ENCODE results near the gene LHX2. TPM values are rescaled to one million over a fixed set of nuclear protein-coding genes. Genes with fewer than 3 reads are reported as not detected.
"Not testable (repeated sequence)": the region's sequence is repeated elsewhere in the genome, so short reads cannot be mapped to it uniquely, and the experiment has no call there.

LHX2 gene
- polyA plus RNA-seq, 3 donors = 0.12 TPM; not detected in 2

- Histone ChIP-seq H3K27me3 (ENCODE audit: control insufficient read depth in 2 of 2, insufficient read depth in 2 of 2, low read length in 2 of 2) (peaks cover 0 to 5% of the 10 kb centered on the region in 2 donors), H2AFZ (ENCODE audit: insufficient read depth, low read depth, low read length, poor library complexity, severe bottlenecking) (no peak overlapping the region), H3K36me3 (replicated peaks in 1 of 2; ENCODE audit: control insufficient read depth in 1 of 2, insufficient read depth in 2 of 2, low read length in 2 of 2) (no peaks in the 10 kb centered on the region), H3K4me3 (replicated peaks in 1 of 3; ENCODE audit: low read depth in 2 of 3, low read length in 3 of 3) (no peak overlapping the region), H4K20me1 (ENCODE audit: insufficient read depth, low read length) (no peaks in the 10 kb centered on the region), H3K9me3 (replicated peaks in 1 of 2; ENCODE audit: control insufficient read depth in 1 of 2, insufficient read depth in 1 of 2, low read length in 2 of 2) (peaks cover 15 to 18% of the 10 kb centered on the region in 2 donors), H3K4me1 (ENCODE audit: control insufficient read depth in 1 of 2, insufficient read depth in 2 of 2, low read length in 2 of 2) (no peaks in the 10 kb centered on the region), H3K4me2 (replicated peaks; ENCODE audit: extremely low read depth, low read length, poor library complexity, severe bottlenecking) (no peak overlapping the region), H3K9ac (ENCODE audit: insufficient read depth, low read length, poor library complexity, severe bottlenecking) (no peak overlapping the region), H3K79me2 (ENCODE audit: insufficient read depth, low read length) (no peaks in the 10 kb centered on the region), H3K27ac (ENCODE audit: low read depth in 1 of 2, low read length in 2 of 2) (no peak overlapping the region)
- Mint-ChIP-seq H3K9me3 (peaks cover 6 to 8% (median 7%) of the 10 kb centered on the region in 7 donors), H3K36me3 (peaks cover 2 to 5% of the 10 kb centered on the region in 2 donors), H3K27me3 (ENCODE audit: low read depth in 3 of 3) (peaks cover 8 to 11% (median 10%) of the 10 kb centered on the region in 3 donors), H3K27ac (no peak overlapping the region), H3K4me1 (no peaks in the 10 kb centered on the region), H3K4me3 (no peak overlapping the region)
- no peak for TF ChIP-seq CTCF (IDR thresholded peaks at IDR 0.05)
- no peak for DNase-seq
- 80% methylated on average over 8 of the region's 12 CpGs for WGBS (ENCODE audit: insufficient coverage)
- intact Hi-C loops (cut with micrococcal nuclease) = no loop called here
Observed at GRCh38 chr9:123974471-123974870, 37.1 kb upstream of the LHX2 start.

GRCh38 chr9:123975871-123976270 is 35.7 kb upstream of the LHX2 start:
- no peak for TF ChIP-seq CTCF (IDR thresholded peaks at IDR 0.05)
- H3K36me3 ChIP-seq (replicated peaks in 1 of 2; ENCODE audit: control insufficient read depth in 1 of 2, insufficient read depth in 2 of 2, low read length in 2 of 2) = no peaks in the 10 kb centered on the region
- Mint-ChIP-seq H3K4me3 (no peak overlapping the region), H3K27ac (no peak overlapping the region), H3K4me1 (no peaks in the 10 kb centered on the region), H3K27me3 (ENCODE audit: low read depth in 3 of 3) (peaks cover 15 to 23% (median 19%) of the 10 kb centered on the region in 3 donors), H3K9me3 (peaks cover 13 to 17% (median 16%) of the 10 kb centered on the region in 7 donors), H3K36me3 (peaks cover 2 to 10% of the 10 kb centered on the region in 2 donors)
- WGBS (ENCODE audit: insufficient coverage) = no CpG with 5 or more reads among the region's 3 CpGs
- peaks cover 22 to 26% of the 10 kb centered on the region in 2 donors for H3K9me3 ChIP-seq (replicated peaks in 1 of 2; ENCODE audit: control insufficient read depth in 1 of 2, insufficient read depth in 1 of 2, low read length in 2 of 2)
- H3K27me3 ChIP-seq (ENCODE audit: control insufficient read depth in 2 of 2, insufficient read depth in 2 of 2, low read length in 2 of 2) = peaks cover 4 to 11% of the 10 kb centered on the region in 2 donors
- no peak overlapping the region for H3K9ac ChIP-seq (ENCODE audit: insufficient read depth, low read length, poor library complexity, severe bottlenecking)
- DNase-seq = no peak
- no peak overlapping the region for H3K4me2 ChIP-seq (replicated peaks; ENCODE audit: extremely low read depth, low read length, poor library complexity, severe bottlenecking)
- no peak overlapping the region for H3K4me3 ChIP-seq (replicated peaks in 1 of 3; ENCODE audit: low read depth in 2 of 3, low read length in 3 of 3)
- no peak overlapping the region for H2AFZ ChIP-seq (ENCODE audit: insufficient read depth, low read depth, low read length, poor library complexity, severe bottlenecking)
- H3K4me1 ChIP-seq (ENCODE audit: control insufficient read depth in 1 of 2, insufficient read depth in 2 of 2, low read length in 2 of 2) = no peaks in the 10 kb centered on the region
- intact Hi-C loops (cut with micrococcal nuclease) = no loop called here
- no peaks in the 10 kb centered on the region for H3K79me2 ChIP-seq (ENCODE audit: insufficient read depth, low read length)
- no peak overlapping the region for H3K27ac ChIP-seq (ENCODE audit: low read depth in 1 of 2, low read length in 2 of 2)
- H4K20me1 ChIP-seq (ENCODE audit: insufficient read depth, low read length) = no peaks in the 10 kb centered on the region

GRCh38 chr9:123976579-123976978 is 35.0 kb upstream of the LHX2 start:
- H3K27ac ChIP-seq (ENCODE audit: low read depth in 1 of 2, low read length in 2 of 2); H3K36me3 ChIP-seq (replicated peaks in 1 of 2; ENCODE audit: control insufficient read depth in 1 of 2, insufficient read depth in 2 of 2, low read length in 2 of 2); H3K4me1 ChIP-seq (ENCODE audit: control insufficient read depth in 1 of 2, insufficient read depth in 2 of 2, low read length in 2 of 2); H3K4me3 ChIP-seq (replicated peaks in 1 of 3; ENCODE audit: low read depth in 2 of 3, low read length in 3 of 3); H3K79me2 ChIP-seq (ENCODE audit: insufficient read depth, low read length); DNase-seq; intact Hi-C loops (cut with micrococcal nuclease); H2AFZ ChIP-seq (ENCODE audit: insufficient read depth, low read depth, low read length, poor library complexity, severe bottlenecking); H3K4me1 Mint-ChIP-seq; H3K36me3 Mint-ChIP-seq; H3K4me2 ChIP-seq (replicated peaks; ENCODE audit: extremely low read depth, low read length, poor library complexity, severe bottlenecking); H3K27ac Mint-ChIP-seq; H3K4me3 Mint-ChIP-seq; H3K9ac ChIP-seq (ENCODE audit: insufficient read depth, low read length, poor library complexity, severe bottlenecking); H4K20me1 ChIP-seq (ENCODE audit: insufficient read depth, low read length): not testable (repeated sequence)
- H3K27me3 ChIP-seq (ENCODE audit: control insufficient read depth in 2 of 2, insufficient read depth in 2 of 2, low read length in 2 of 2) = peaks cover 9 to 19% of the 10 kb centered on the region in 2 donors
- Mint-ChIP-seq H3K27me3 (ENCODE audit: low read depth in 3 of 3) (peaks cover 19 to 29% (median 25%) of the 10 kb centered on the region in 3 donors), H3K9me3 (peaks cover 13 to 18% (median 16%) of the 10 kb centered on the region in 7 donors)
- no CpG with 5 or more reads among the region's 9 CpGs for WGBS (ENCODE audit: insufficient coverage)
- H3K9me3 ChIP-seq (replicated peaks in 1 of 2; ENCODE audit: control insufficient read depth in 1 of 2, insufficient read depth in 1 of 2, low read length in 2 of 2) = peaks cover 22 to 27% of the 10 kb centered on the region in 2 donors

Data from CD14-positive monocyte (primary cell).